HepG2 (cell line): Measurements from ENCODE around the gene TIPRL. TPM values are rescaled to one million over a fixed set of nuclear protein-coding genes. Genes with fewer than 3 reads are reported as not detected.

Experiments
- AHR ChIP-seq: IDR thresholded peaks from 2 replicates; pipeline ENCODE4 v1.6.1; 2018; ENCODE audit warnings: missing genetic modification reagents, missing compliant biosample characterization
- EED ChIP-seq: sonication (generic); formaldehyde crosslinking; IDR thresholded peaks from 2 replicates; pipeline ENCODE4 v1.5.0; 2020; ENCODE audit warnings: mild to moderate bottlenecking, missing genetic modification reagents
- EP300 ChIP-seq, 3 experiments: sonication (generic) in 1 of 3; formaldehyde crosslinking in 1 of 3; IDR thresholded peaks; 2 replicates each; pipeline versions ENCODE4 v1.5.1 to v1.6.1; 2011 to 2020; ENCODE audit warnings: low read depth in 2 of 3, low read length in 2 of 3, borderline replicate concordance in 1 of 3, improper control_type of control experiment in 1 of 3, mild to moderate bottlenecking in 1 of 3, missing genetic modification reagents in 1 of 3, moderate library complexity in 1 of 3
- ERF ChIP-seq: IDR thresholded peaks from 2 replicates; pipeline ENCODE4 v1.6.1; 2018; ENCODE audit warnings: missing biosample characterization, missing genetic modification reagents
- PAWR ChIP-seq: sonication (generic); formaldehyde crosslinking; IDR thresholded peaks from 2 replicates; pipeline ENCODE4 v1.4.0; 2020; ENCODE audit warnings: missing genetic modification reagents, mild to moderate bottlenecking, borderline replicate concordance
- SAFB2 ChIP-seq: sonication (generic); formaldehyde crosslinking; IDR thresholded peaks from 2 replicates; pipeline ENCODE4 v1.5.1; 2020; ENCODE audit warnings: missing genetic modification reagents, low read depth, mild to moderate bottlenecking, borderline replicate concordance
- SNRNP70 ChIP-seq: fragments of 200-400 bp; formaldehyde crosslinking; IDR thresholded peaks from 2 replicates; pipeline ENCODE4 v1.6.1; 2017; ENCODE audit warnings: mild to moderate bottlenecking, low read depth, low read length, moderate library complexity
- TMF1 ChIP-seq: sonication (generic); formaldehyde crosslinking; IDR thresholded peaks from 2 replicates; pipeline ENCODE4 v1.8.1; 2022; ENCODE audit warnings: low read depth, missing genetic modification reagents
- XBP1 ChIP-seq: sonication (generic); formaldehyde crosslinking; IDR thresholded peaks from 2 replicates; pipeline ENCODE4 v1.5.0; 2020; ENCODE audit warnings: missing genetic modification reagents
- ZNF383 ChIP-seq: sonication (generic); formaldehyde crosslinking; IDR thresholded peaks from 2 replicates; pipeline ENCODE4 v1.4.0; 2020; ENCODE audit warnings: missing genetic modification reagents, mild to moderate bottlenecking, borderline replicate concordance
- ZNF44 ChIP-seq: sonication (generic); formaldehyde crosslinking; IDR thresholded peaks from 2 replicates; pipeline ENCODE4 v1.5.1; 2020; ENCODE audit warnings: mild to moderate bottlenecking, missing genetic modification reagents
- ZNF496 ChIP-seq: sonication (generic); formaldehyde crosslinking; IDR thresholded peaks from 2 replicates; pipeline ENCODE4 v1.8.1; 2023; ENCODE audit warnings: mild to moderate bottlenecking, moderate library complexity, missing genetic modification reagents; ENCODE audit not compliant: insufficient replicate concordance
- ZNF577 ChIP-seq: sonication (generic); formaldehyde crosslinking; IDR thresholded peaks from 2 replicates; pipeline ENCODE4 v1.4.0; 2020; ENCODE audit warnings: mild to moderate bottlenecking, low read depth, missing genetic modification reagents, borderline replicate concordance
- ZZZ3 ChIP-seq: sonication (generic); formaldehyde crosslinking; IDR thresholded peaks from 2 replicates; pipeline ENCODE4 v1.4.0; 2020; ENCODE audit warnings: missing genetic modification reagents, mild to moderate bottlenecking, borderline replicate concordance
- polyA plus RNA-seq, 8 experiments: library from polyadenylated mRNA; depleted of rRNA in 3 of 8; stranded (reverse) in 7 of 8; unstranded in 1 of 8; fragments of >200 nt; fragmentation: Illumina TruSeq in 4 of 8; extraction: Trizol in 4 of 8; gene quantifications; 2 replicates each; pipeline versions ENCODE4 v1.2.1 to v1.2.3, GENCODE V29; 2011 to 2016; ENCODE audit warnings: low read depth in 4 of 8, missing spikeins in 1 of 8, mixed read lengths in 1 of 8; ENCODE audit not compliant: insufficient read depth in 1 of 8
- total RNA-seq, 5 experiments: library from RNA; depleted of rRNA; stranded (reverse); fragments of >200 nt; fragmentation: Illumina TruSeq; extraction: Trizol; gene quantifications; 2 replicates each; pipeline ENCODE4 v1.2.3, GENCODE V29; 2016; ENCODE audit warnings: low read depth in 1 of 5
- TF ChIP-seq, protein P1 (sequence below): sonication (generic); formaldehyde crosslinking; IDR thresholded peaks from 2 replicates; pipeline ENCODE4 v1.4.0; 2020; ENCODE audit warnings: mild to moderate bottlenecking, missing genetic modification reagents
- TF ChIP-seq, protein P2 (sequence below): sonication (generic); formaldehyde crosslinking; IDR thresholded peaks from 2 replicates; pipeline ENCODE4 v1.9.0; 2021; ENCODE audit warnings: missing genetic modification reagents, borderline replicate concordance
- TF ChIP-seq, protein P3 (sequence below): sonication (generic); formaldehyde crosslinking; IDR thresholded peaks from 2 replicates; pipeline ENCODE4 v1.8.0; 2022; ENCODE audit warnings: mild to moderate bottlenecking, missing genetic modification reagents, borderline replicate concordance
- TF ChIP-seq, protein P4 (sequence below): sonication (generic); formaldehyde crosslinking; IDR thresholded peaks from 2 replicates; pipeline ENCODE4 v1.5.0; 2020; ENCODE audit warnings: mild to moderate bottlenecking, low read depth, missing genetic modification reagents, borderline replicate concordance
- TF ChIP-seq, protein P5 (sequence below): sonication (generic); formaldehyde crosslinking; IDR thresholded peaks from 2 replicates; pipeline ENCODE4 v1.4.0; 2020; ENCODE audit warnings: missing genetic modification reagents, borderline replicate concordance
- TF ChIP-seq, protein P6 (sequence below): IDR thresholded peaks from 2 replicates; pipeline ENCODE4 v1.6.1; 2018; ENCODE audit warnings: missing genetic modification reagents

TIPRL gene
- total and polyA plus RNA-seq, 2 of the 13 experiments (the other 11 are each of a cell fraction or from before 2014, with no cell fraction given), result 10.1 to 22.8 TPM

DNA sequence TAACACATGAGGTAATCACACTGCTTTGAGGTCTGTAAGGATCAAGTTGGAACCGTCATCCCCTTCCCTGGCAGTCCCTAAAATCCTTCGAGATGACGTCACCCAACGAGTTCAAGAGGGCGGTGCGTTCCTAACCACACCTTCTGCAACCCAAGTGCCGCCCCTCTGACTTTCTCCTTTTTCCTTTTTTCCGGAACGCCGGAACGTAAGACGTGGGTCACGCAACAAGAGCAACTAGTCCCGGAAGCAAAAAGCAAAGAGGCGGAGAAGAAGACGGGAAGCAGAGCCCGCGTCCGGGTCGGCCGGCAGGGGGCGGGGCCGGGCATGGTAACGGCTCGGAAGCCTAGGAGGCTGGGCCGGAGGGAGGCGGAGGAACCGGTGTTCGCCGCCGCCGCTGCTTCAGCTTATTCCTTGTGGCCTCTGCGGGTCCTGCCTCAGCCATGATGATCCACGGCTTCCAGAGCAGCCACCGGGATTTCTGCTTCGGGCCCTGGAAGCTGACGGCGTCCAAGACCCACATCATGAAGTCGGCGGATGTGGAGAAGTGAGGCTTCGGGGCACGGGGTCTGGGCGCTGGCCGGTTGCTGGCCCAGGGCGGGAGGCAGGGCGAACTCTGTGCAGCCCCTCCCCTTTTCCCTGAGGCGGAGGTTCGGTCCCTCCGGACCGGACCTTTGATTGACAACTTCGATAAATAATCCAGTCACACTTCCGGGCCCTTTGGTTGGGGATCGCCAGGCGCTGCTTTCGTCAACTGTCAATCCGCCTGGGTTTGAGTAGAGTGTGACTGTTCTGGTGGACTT lies at the start of gene TIPRL (continued):
- TF ChIP-seq, protein P1, sequence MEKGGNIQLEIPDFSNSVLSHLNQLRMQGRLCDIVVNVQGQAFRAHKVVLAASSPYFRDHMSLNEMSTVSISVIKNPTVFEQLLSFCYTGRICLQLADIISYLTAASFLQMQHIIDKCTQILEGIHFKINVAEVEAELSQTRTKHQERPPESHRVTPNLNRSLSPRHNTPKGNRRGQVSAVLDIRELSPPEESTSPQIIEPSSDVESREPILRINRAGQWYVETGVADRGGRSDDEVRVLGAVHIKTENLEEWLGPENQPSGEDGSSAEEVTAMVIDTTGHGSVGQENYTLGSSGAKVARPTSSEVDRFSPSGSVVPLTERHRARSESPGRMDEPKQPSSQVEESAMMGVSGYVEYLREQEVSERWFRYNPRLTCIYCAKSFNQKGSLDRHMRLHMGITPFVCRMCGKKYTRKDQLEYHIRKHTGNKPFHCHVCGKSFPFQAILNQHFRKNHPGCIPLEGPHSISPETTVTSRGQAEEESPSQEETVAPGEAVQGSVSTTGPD (CRISPR knock-in tag), result no peak
- TF ChIP-seq PAWR (CRISPR knock-in tag) (no peak), ZNF383 (CRISPR knock-in tag) (no peak), EED (CRISPR knock-in tag) (no peak), SAFB2 (CRISPR knock-in tag) (no peak), XBP1 (CRISPR knock-in tag) (no peak), ZZZ3 (CRISPR knock-in tag) (no peak), ERF (peak; percentile 86), EP300 (IDR thresholded peaks at IDR 0.05; ENCODE audit: low read depth in 2 of 2, low read length in 2 of 2) (no peak), EP300 (CRISPR knock-in tag; IDR thresholded peaks at IDR 0.05; ENCODE audit: borderline replicate concordance) (no peak), ZNF44 (no peak), AHR (CRISPR knock-in tag) (0 out of 2 replicates have a peak, but pooled peaks have one; percentile 42), SNRNP70 (no peak), ZNF496 (CRISPR knock-in tag) (no peak), ZNF577 (CRISPR knock-in tag) (no peak), TMF1 (CRISPR knock-in tag) (no peak)
- TF ChIP-seq, protein P2, sequence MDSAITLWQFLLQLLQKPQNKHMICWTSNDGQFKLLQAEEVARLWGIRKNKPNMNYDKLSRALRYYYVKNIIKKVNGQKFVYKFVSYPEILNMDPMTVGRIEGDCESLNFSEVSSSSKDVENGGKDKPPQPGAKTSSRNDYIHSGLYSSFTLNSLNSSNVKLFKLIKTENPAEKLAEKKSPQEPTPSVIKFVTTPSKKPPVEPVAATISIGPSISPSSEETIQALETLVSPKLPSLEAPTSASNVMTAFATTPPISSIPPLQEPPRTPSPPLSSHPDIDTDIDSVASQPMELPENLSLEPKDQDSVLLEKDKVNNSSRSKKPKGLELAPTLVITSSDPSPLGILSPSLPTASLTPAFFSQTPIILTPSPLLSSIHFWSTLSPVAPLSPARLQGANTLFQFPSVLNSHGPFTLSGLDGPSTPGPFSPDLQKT (CRISPR knock-in tag), result no peak
- TF ChIP-seq, protein P3, sequence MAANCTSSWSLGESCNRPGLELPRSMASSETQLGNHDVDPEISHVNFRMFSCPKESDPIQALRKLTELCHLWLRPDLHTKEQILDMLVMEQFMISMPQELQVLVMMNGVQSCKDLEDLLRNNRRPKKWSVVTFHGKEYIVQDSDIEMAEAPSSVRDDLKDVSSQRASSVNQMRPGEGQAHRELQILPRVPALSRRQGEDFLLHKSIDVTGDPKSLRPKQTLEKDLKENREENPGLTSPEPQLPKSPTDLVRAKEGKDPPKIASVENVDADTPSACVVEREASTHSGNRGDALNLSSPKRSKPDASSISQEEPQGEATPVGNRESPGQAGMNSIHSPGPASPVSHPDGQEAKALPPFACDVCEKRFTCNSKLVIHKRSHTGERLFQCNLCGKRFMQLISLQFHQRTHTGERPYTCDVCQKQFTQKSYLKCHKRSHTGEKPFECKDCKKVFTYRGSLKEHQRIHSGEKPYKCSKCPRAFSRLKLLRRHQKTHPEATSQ (CRISPR knock-in tag), result peak; percentile 90; the same call in 1 of the 2 replicates
- TF ChIP-seq, protein P4, sequence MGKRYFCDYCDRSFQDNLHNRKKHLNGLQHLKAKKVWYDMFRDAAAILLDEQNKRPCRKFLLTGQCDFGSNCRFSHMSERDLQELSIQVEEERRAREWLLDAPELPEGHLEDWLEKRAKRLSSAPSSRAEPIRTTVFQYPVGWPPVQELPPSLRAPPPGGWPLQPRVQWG (CRISPR knock-in tag), result no peak
- TF ChIP-seq, protein P5, sequence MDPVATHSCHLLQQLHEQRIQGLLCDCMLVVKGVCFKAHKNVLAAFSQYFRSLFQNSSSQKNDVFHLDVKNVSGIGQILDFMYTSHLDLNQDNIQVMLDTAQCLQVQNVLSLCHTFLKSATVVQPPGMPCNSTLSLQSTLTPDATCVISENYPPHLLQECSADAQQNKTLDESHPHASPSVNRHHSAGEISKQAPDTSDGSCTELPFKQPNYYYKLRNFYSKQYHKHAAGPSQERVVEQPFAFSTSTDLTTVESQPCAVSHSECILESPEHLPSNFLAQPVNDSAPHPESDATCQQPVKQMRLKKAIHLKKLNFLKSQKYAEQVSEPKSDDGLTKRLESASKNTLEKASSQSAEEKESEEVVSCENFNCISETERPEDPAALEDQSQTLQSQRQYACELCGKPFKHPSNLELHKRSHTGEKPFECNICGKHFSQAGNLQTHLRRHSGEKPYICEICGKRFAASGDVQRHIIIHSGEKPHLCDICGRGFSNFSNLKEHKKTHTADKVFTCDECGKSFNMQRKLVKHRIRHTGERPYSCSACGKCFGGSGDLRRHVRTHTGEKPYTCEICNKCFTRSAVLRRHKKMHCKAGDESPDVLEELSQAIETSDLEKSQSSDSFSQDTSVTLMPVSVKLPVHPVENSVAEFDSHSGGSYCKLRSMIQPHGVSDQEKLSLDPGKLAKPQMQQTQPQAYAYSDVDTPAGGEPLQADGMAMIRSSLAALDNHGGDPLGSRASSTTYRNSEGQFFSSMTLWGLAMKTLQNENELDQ, result no peak
- TF ChIP-seq, protein P6, sequence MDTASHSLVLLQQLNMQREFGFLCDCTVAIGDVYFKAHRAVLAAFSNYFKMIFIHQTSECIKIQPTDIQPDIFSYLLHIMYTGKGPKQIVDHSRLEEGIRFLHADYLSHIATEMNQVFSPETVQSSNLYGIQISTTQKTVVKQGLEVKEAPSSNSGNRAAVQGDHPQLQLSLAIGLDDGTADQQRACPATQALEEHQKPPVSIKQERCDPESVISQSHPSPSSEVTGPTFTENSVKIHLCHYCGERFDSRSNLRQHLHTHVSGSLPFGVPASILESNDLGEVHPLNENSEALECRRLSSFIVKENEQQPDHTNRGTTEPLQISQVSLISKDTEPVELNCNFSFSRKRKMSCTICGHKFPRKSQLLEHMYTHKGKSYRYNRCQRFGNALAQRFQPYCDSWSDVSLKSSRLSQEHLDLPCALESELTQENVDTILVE (CRISPR knock-in tag), result peak; percentile 89
